ENCODE results near the gene CGN.
A peak's percentile ranks its signal among the peaks of the same experiment; 100 is the strongest.
"Not testable (repeated sequence)": the region's sequence is repeated elsewhere in the genome, so short reads cannot be mapped to it uniquely, and the experiment has no call there.

CGN gene

DNA sequence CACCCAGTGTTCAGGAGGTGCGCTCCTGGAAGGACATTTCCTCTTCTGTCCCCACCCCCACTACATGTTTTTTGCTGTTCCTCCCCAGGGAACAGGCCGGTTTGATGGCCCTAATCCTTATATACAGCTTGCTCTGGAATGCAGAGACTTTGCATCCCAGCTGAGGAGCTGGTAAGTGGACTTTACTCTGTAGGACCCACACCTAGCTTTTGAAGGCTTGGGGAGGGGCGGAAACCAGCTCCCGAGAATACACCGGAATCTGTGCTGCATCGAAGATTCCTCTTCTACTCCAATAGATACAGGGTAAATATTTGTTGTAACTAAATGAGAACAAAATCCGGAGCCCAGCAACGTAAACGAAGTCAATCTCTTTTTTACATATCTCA lies 1.2 kb upstream of the CGN start:
- peak overlapping the region; percentile 85 for H3K4me3 Mint-ChIP-seq
- H3K9me3 Mint-ChIP-seq = no peaks in the 10 kb centered on the region
- peaks cover 28% of the 10 kb centered on the region for H3K4me1 Mint-ChIP-seq (ENCODE audit: low read depth)
- peaks cover 3% of the 10 kb centered on the region for H3K27me3 Mint-ChIP-seq
- no peak overlapping the region for H3K27ac Mint-ChIP-seq
- no peaks in the 10 kb centered on the region for H3K36me3 Mint-ChIP-seq (ENCODE audit: low read depth)

DNA sequence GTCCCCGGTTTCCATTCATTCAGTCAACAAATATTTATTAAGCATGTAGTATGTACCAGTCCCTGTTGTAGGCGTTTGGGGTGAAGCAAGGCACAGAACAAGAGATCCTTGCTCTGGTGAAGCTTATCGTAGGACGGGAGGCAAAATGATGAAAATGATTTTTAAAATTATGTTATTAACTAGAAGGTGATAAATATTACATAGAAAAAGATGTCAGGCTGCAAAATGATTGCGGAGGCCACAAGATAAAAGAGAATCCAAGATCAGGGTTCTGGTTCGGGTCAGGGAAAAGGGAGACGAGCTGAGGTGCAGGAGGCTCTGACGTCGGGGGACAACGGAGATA lies 602 bp upstream of the CGN start:
- peaks cover 3% of the 10 kb centered on the region for H3K27me3 Mint-ChIP-seq
- H3K27ac Mint-ChIP-seq = peak overlapping the region; percentile 61
- no peaks in the 10 kb centered on the region for H3K36me3 Mint-ChIP-seq (ENCODE audit: low read depth)
- H3K4me1 Mint-ChIP-seq (ENCODE audit: low read depth) = peaks cover 28% of the 10 kb centered on the region
- H3K4me3 Mint-ChIP-seq = peak overlapping the region; percentile 85
- no peaks in the 10 kb centered on the region for H3K9me3 Mint-ChIP-seq

DNA sequence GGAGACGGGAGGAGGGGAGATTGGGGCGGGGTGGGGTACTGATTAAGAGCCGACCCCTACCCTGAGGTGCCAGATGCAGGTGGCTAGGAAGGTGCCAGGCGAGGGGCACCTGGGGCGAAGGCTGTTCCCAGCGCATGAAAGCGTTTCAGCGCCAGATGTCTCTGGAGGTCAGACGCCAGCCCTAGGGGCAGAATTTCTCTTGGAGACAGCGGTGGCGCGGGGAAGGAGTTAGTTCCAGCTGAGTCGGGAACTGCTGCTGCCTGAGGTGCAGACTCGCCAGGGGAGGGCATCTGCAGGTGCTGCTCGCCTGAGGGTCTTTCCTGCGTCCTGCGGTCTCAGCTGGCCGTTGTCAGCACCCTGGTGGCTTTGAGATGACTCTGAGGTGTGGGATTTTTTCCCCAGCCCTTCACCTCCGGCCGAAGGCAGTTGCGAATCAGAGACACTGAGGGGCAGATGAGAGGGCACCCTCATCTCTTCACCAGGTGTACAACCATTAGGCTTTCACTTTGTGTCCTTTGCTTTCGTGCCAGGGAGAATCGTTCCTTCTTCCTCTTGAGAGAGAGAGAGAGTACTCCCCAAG lies 539 bp downstream of the CGN start:
- H3K9me3 Mint-ChIP-seq = no peaks in the 10 kb centered on the region
- H3K27ac Mint-ChIP-seq = no peak overlapping the region
- H3K4me3 Mint-ChIP-seq = peak overlapping the region; percentile 85
- no peaks in the 10 kb centered on the region for H3K36me3 Mint-ChIP-seq (ENCODE audit: low read depth)
- peaks cover 28% of the 10 kb centered on the region for H3K4me1 Mint-ChIP-seq (ENCODE audit: low read depth)
- peaks cover 3% of the 10 kb centered on the region for H3K27me3 Mint-ChIP-seq

DNA sequence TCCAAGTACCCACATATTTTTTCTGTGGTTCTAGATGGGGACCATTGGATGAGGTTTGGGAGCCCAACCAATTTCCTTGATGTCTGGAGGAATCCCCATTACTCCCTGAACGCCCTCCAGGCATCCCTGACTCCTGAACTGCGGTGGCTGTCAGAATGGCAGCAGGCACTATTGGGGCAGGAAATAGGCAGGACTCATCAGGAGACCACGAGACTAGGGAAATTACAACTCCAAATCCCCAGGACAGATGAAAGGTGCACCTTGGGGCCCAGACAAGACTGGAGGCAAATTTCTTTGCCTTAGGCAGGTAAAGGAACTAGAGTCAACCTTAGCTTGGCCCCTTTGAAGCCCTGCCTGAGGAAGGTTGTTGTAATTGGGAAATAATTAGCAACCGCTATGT lies 1.1 kb downstream of the CGN start:
- no peak overlapping the region for H3K27ac Mint-ChIP-seq

DNA sequence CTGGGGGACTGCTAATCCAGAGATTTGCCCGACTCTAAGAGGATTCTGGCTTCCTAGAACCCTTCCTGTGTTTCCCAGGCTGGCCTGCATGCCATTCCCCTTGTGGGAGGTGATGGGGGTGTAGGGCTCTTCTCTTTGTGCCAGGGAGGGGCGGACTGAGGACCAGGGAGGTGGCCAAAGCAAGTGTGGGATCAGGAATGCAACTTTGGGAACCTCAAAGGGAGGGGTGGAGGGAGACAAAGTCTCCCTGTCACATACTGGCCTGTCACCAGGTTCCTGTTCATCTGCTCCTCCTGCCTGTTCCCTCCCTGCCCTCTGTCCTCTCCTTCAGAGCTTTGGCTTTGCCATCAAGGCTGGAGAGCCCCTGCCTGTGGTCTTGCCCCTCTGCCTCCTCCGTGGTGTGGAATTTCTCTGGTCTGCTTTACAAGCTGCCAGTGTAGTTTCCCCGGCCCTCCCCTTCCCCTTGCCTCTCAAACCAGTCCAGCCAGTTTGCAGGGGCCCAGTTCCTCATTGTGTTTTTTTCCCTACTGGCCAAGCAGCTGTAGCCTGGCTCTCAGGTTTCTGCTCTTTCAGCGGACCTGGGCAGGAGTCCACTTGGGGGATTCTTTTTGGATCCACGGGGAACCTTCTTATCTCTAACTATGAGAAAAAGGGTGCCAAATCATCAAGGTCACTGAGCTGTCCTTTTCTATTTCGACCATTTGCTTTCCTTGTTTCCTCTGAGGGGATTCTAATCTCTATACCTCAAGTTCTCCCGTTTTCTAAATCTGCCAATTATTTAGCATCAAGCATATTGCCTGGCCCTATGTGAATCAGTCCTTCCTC lies 1.8 kb downstream of the CGN start:
- no peaks in the 10 kb centered on the region for H3K9me3 Mint-ChIP-seq
- peaks cover 3% of the 10 kb centered on the region for H3K27me3 Mint-ChIP-seq
- H3K27ac Mint-ChIP-seq = no peak overlapping the region
- H3K36me3 Mint-ChIP-seq (ENCODE audit: low read depth) = no peaks in the 10 kb centered on the region
- H3K4me3 Mint-ChIP-seq = peak overlapping the region; percentile 7
- peaks cover 28% of the 10 kb centered on the region for H3K4me1 Mint-ChIP-seq (ENCODE audit: low read depth)

More for the DNA sequence above, 1.1 kb downstream of the CGN start:
- Mint-ChIP-seq H3K9me3 (no peaks in the 10 kb centered on the region), H3K27me3 (peaks cover 3% of the 10 kb centered on the region), H3K4me1 (ENCODE audit: low read depth) (peaks cover 28% of the 10 kb centered on the region), H3K4me3 (peak overlapping the region; percentile 20), H3K36me3 (ENCODE audit: low read depth) (no peaks in the 10 kb centered on the region)

DNA sequence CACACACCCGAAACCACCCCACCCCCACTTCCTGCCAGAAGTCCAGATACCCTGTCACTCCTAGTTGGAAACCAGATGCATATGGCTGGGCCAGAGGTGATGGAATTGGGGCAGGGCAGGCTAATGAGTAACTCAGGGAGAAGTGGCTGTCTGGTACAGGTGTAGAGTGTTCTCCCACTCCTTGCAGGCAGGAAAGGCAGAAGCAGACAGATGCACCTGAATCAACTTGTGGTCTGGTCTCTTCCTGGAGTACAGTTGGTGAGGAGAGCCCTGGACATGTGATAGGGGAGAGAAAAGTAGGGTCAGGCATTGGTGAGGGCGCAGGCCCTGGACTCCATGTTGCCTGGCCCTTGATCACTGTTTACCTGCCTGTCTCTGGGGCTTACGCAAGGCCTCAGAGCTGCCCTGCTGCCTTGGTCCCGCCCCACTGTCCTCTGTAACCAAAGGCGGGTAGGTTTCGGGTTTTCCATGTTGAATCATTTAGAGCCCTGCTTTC lies 2.5 kb downstream of the CGN start:
- no peak overlapping the region for H3K27ac Mint-ChIP-seq
- H3K9me3 Mint-ChIP-seq = no peaks in the 10 kb centered on the region
- no peaks in the 10 kb centered on the region for H3K36me3 Mint-ChIP-seq (ENCODE audit: low read depth)
- peaks cover 28% of the 10 kb centered on the region for H3K4me1 Mint-ChIP-seq (ENCODE audit: low read depth)
- peaks cover 3% of the 10 kb centered on the region for H3K27me3 Mint-ChIP-seq
- H3K4me3 Mint-ChIP-seq = no peak overlapping the region

DNA sequence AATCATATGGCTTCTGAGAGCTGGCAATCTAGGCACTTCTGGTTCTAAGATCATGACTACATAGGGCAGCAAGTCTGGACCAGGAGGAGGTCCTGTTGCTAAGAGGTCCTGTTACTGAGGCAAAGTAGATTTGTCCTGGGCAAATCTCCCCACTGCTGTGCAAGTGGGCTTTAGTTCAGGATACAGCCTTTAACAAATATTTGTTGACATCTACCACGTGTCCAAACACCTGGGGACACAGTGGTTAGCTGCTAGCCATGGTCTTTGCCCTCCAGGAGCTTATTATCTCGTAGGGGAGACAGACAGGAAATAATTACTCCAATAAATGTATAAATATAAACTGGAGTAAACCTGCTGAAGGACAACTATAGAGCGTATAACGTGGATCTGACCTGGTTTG lies 3.2 kb downstream of the CGN start:
- Mint-ChIP-seq H3K36me3 (ENCODE audit: low read depth) (no peaks in the 10 kb centered on the region), H3K4me1 (ENCODE audit: low read depth) (peaks cover 28% of the 10 kb centered on the region), H3K9me3 (no peaks in the 10 kb centered on the region), H3K27me3 (peaks cover 3% of the 10 kb centered on the region), H3K4me3 (no peak overlapping the region), H3K27ac (no peak overlapping the region)

DNA sequence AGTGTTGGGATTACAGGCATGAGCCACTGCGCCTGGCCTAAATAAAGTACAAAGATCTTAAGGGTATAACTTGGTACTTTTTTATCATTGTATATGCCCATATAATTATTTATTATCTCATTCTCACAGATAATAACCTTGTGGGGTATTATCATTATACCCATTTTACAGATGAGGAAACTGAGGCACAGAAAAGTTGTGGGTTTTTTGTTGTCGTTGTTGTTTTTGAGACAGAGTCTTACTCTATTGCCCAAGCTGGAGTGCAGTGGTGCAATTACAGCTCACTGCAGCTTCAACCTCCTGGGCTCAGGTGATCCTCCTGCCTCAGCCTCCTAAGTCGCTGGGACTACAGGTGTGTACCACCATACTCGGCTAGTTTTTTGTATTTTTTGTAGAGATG lies 4.1 kb downstream of the CGN start:
- no peaks in the 10 kb centered on the region for H3K9me3 Mint-ChIP-seq
- H3K27ac Mint-ChIP-seq = no peak overlapping the region
- H3K36me3 Mint-ChIP-seq (ENCODE audit: low read depth) = no peaks in the 10 kb centered on the region
- no peak overlapping the region for H3K4me3 Mint-ChIP-seq
- H3K27me3 Mint-ChIP-seq = peaks cover 3% of the 10 kb centered on the region
- H3K4me1 Mint-ChIP-seq (ENCODE audit: low read depth) = peaks cover 28% of the 10 kb centered on the region

DNA sequence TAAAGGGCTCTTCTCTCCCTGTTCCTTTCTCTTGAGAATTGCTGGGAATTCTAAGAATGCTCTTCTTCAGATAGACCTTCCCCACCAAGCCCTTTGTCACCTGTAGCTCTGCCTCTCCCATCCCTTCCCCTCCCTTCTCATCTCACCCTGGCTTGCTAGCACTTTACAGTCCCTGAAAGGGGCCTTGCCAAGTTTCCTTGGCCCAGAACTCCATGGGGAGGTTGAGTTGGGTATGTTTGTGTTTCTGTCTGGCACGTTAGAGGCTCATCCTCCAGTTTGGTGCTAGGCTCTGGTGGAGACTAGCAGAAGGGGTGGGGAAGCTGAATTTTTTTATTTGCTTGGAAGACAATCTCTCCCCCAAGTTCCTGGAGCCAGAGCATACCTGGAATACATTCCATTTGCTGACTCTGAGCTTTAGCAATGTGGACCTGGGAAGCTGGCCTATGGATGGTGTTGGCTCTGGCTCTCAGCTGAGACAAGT lies 4.9 kb downstream of the CGN start:
- Mint-ChIP-seq H3K4me1 (ENCODE audit: low read depth) (peaks cover 23% of the 10 kb centered on the region), H3K27me3 (no peaks in the 10 kb centered on the region), H3K4me3 (no peak overlapping the region), H3K27ac (no peak overlapping the region), H3K9me3 (no peaks in the 10 kb centered on the region), H3K36me3 (ENCODE audit: low read depth) (no peaks in the 10 kb centered on the region)

DNA sequence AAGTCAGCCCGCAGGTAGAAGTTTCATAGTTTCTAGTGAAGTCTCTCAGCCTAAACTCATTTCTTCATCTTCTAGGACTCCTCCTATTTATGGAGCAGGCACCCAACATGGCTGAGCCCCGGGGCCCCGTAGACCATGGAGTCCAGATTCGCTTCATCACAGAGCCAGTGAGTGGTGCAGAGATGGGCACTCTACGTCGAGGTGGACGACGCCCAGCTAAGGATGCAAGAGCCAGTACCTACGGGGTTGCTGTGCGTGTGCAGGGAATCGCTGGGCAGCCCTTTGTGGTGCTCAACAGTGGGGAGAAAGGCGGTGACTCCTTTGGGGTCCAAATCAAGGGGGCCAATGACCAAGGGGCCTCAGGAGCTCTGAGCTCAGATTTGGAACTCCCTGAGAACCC lies 7.2 kb downstream of the CGN start:
- no peak overlapping the region for H3K27ac Mint-ChIP-seq
- H3K36me3 Mint-ChIP-seq (ENCODE audit: low read depth) = no peaks in the 10 kb centered on the region
- no peak overlapping the region for H3K4me3 Mint-ChIP-seq
- H3K4me1 Mint-ChIP-seq (ENCODE audit: low read depth) = peaks cover 7% of the 10 kb centered on the region
- H3K9me3 Mint-ChIP-seq = no peaks in the 10 kb centered on the region
- H3K27me3 Mint-ChIP-seq = no peaks in the 10 kb centered on the region

DNA sequence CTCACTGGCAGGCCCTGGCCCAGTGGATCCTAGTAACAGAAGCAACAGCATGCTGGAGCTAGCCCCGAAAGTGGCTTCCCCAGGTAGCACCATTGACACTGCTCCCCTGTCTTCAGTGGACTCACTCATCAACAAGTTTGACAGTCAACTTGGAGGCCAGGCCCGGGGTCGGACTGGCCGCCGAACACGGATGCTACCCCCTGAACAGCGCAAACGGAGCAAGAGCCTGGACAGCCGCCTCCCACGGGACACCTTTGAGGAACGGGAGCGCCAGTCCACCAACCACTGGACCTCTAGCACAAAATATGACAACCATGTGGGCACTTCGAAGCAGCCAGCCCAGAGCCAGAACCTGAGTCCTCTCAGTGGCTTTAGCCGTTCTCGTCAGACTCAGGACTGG lies 7.7 kb downstream of the CGN start:
- Mint-ChIP-seq H3K4me1 (ENCODE audit: low read depth) (peaks cover 2% of the 10 kb centered on the region), H3K9me3 (no peaks in the 10 kb centered on the region), H3K4me3 (no peak overlapping the region), H3K36me3 (ENCODE audit: low read depth) (no peaks in the 10 kb centered on the region), H3K27ac (no peak overlapping the region), H3K27me3 (no peaks in the 10 kb centered on the region)

DNA sequence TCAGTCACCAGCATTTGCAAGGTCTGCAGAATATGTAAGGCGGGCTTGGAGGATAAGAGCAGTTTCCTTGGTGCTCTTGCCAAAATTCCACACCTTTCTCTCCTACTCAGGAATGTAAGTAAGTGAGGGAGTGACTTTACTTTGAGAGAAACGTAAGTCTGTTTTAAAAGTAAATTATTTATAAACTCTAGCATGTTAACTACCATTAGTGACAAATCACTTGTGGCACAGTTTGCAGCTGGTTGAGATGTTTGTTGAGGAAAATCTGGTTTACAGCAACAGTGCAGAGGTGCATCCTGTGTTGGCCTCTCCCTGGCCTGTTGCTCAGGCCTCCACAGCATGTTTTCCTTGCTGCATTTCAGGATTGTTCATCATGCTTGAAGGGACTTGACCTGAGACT lies 8.5 kb downstream of the CGN start:
- Mint-ChIP-seq H3K4me3 (no peak overlapping the region), H3K27ac (no peak overlapping the region), H3K9me3 (no peaks in the 10 kb centered on the region), H3K4me1 (ENCODE audit: low read depth) (no peaks in the 10 kb centered on the region), H3K36me3 (ENCODE audit: low read depth) (no peaks in the 10 kb centered on the region), H3K27me3 (no peaks in the 10 kb centered on the region)

DNA sequence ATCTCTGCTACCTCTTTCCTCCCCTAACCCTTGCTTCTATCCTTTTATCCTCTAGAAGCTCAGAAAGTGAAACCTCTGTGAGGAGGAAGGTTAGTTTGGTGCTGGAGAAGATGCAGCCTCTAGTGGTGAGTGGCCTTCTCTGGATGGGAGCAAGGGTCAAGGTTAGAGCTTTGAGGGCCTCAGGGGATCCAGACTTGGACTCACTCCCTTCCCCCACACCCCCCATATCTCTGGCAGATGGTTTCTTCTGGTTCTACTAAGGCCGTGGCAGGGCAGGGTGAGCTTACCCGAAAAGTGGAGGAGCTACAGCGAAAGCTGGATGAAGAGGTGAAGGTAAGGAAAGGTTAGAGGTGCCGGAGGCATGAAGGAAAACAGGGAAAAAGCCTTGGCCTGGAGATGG lies 9.2 kb downstream of the CGN start:
- H3K27ac Mint-ChIP-seq = no peak overlapping the region
- no peaks in the 10 kb centered on the region for H3K36me3 Mint-ChIP-seq (ENCODE audit: low read depth)

DNA sequence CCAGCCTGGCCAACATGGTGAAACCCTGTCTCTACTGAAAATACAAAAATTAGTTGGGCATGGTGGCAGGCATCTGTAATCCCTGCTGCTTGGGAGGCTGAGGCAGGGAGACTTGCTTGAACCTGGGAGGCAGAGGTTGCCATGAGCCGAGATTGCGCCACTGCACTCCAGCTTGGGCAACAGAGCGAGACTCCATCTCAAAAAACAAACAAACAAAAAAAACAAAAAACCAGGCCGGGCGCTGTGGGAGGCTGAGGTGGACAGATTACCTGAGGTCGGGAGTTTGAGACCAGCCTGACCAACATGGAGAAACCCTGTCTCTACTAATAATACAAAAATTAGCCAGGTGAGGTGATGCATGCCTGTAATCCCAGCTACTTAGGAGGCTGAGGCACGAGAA lies 11.2 kb downstream of the CGN start:
- not testable (repeated sequence) for H3K27me3 Mint-ChIP-seq; H3K27ac Mint-ChIP-seq; H3K36me3 Mint-ChIP-seq (ENCODE audit: low read depth); H3K9me3 Mint-ChIP-seq; H3K4me3 Mint-ChIP-seq; H3K4me1 Mint-ChIP-seq (ENCODE audit: low read depth)

More for the DNA sequence above, 9.2 kb downstream of the CGN start:
- Mint-ChIP-seq H3K4me3 (no peak overlapping the region), H3K9me3 (no peaks in the 10 kb centered on the region), H3K4me1 (ENCODE audit: low read depth) (no peaks in the 10 kb centered on the region), H3K27me3 (no peaks in the 10 kb centered on the region)

DNA sequence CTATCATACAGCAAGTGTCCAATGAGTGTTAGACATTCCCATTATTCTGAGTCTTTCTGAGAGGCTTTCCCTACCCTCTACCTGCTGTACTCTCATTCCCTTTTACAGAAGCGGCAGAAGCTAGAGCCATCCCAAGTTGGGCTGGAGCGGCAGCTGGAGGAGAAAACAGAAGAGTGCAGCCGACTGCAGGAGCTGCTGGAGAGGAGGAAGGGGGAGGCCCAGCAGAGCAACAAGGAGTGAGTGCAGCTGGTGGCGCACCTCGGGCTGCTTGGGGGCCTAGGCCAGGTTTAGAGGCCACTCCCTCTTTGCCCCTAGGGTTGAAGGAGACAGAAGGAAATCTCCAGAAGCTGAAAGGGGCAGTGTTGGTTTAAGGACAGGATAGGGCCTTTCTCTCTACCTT lies 12.1 kb downstream of the CGN start:
- Mint-ChIP-seq H3K36me3 (ENCODE audit: low read depth) (no peaks in the 10 kb centered on the region), H3K4me3 (no peak overlapping the region), H3K9me3 (no peaks in the 10 kb centered on the region), H3K27ac (no peak overlapping the region), H3K27me3 (no peaks in the 10 kb centered on the region), H3K4me1 (ENCODE audit: low read depth) (no peaks in the 10 kb centered on the region)

DNA sequence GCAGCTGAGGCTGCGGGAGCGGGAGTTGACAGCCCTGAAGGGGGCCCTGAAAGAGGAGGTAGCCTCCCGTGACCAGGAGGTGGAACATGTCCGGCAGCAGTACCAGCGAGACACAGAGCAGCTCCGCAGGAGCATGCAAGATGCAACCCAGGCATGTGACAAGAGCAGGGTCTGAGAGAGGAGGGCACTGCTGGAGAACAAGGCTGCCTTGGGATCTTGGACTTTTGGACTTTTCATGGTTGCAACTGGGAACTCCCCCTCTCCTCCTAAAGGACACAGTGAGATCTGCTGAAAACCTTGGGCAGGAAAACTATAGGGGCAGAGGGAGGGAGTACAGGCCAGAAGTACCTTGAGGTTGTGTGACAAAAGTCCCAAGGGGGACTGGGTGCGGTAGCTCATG lies 13.5 kb downstream of the CGN start:
- no peak overlapping the region for H3K4me3 Mint-ChIP-seq
- no peaks in the 10 kb centered on the region for H3K9me3 Mint-ChIP-seq
- H3K27ac Mint-ChIP-seq = no peak overlapping the region
- H3K4me1 Mint-ChIP-seq (ENCODE audit: low read depth) = no peaks in the 10 kb centered on the region
- H3K36me3 Mint-ChIP-seq (ENCODE audit: low read depth) = no peaks in the 10 kb centered on the region
- no peaks in the 10 kb centered on the region for H3K27me3 Mint-ChIP-seq
